HUES48 (cell line): Measurements from ENCODE around the gene EEF1AKMT3.

Source experiments
- H3K27ac ChIP-seq: one replicate; pipeline ENCODE4 v1.7.0; 2013; ENCODE audit warnings: low read depth, low read length, inconsistent platforms
- H3K27me3 ChIP-seq: 2 replicates; pipeline ENCODE4 v1.6.1; 2013; ENCODE audit warnings: mild to moderate bottlenecking, low read length; ENCODE audit not compliant: control insufficient read depth, insufficient read depth
- H3K36me3 ChIP-seq: 2 replicates; pipeline ENCODE4 v1.6.1; 2013; ENCODE audit warnings: low read length; ENCODE audit not compliant: control insufficient read depth, insufficient read depth
- H3K4me1 ChIP-seq: 2 replicates; pipeline ENCODE4 v1.6.1; 2013; ENCODE audit warnings: mild to moderate bottlenecking, low read length; ENCODE audit not compliant: control insufficient read depth, insufficient read depth
- H3K4me3 ChIP-seq: 2 replicates; pipeline ENCODE4 v1.5.1; 2013; ENCODE audit warnings: mild to moderate bottlenecking, low read depth, low read length
- H3K9ac ChIP-seq: 2 replicates; pipeline ENCODE4 v1.6.1; 2013; ENCODE audit warnings: mild to moderate bottlenecking, low read depth, low read length, moderate library complexity
- H3K9me3 ChIP-seq: 2 replicates; pipeline ENCODE4 v1.6.1; 2013; ENCODE audit warnings: low read length; ENCODE audit not compliant: control insufficient read depth, insufficient read depth

EEF1AKMT3 gene

DNA sequence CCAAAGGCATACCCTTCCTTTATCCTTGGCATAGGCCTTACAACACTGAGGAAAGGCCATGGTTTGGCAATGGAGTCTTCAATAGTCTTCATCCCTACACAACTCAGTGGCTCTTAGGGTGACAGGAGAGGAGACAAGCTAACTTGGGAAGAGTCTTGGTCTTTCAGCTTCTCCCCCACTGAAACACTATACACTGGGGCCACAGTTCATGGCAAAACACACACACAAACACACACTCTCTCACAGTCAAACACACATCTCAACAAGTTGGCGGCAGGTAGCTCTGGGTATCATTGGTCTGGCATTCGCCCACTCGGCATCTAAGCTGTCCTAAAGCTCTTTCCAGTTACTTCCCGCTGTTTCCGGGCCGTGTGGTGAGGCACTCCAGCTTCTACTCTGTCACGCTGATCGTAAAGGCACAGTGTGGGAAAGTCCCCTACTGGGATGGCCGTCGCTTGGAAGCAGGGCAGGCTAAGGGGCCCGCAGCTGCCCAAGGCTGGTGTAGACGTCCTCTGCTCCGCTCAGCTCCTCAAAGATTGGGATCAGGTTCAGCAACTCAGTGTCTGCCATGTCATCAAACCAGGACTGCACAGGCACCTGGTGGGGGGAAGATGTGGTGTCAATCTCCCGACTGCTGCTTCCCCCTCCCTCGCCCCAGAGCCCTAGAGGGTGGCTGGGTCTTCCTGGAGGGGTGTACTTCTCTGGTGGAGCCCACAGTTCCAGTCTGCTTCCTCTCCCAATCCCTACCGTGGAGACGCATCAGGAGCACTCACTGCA is 50.9 kb downstream of the EEF1AKMT3 start:
- Histone ChIP-seq H3K4me1 (no peaks in the 10 kb centered on the region), H3K9me3 (no peaks in the 10 kb centered on the region), H3K36me3 (peaks cover 79% of the 10 kb centered on the region), H3K9ac (no peak overlapping the region), H3K4me3 (no peak overlapping the region), H3K27ac (no peak overlapping the region), H3K27me3 (no peaks in the 10 kb centered on the region)

DNA sequence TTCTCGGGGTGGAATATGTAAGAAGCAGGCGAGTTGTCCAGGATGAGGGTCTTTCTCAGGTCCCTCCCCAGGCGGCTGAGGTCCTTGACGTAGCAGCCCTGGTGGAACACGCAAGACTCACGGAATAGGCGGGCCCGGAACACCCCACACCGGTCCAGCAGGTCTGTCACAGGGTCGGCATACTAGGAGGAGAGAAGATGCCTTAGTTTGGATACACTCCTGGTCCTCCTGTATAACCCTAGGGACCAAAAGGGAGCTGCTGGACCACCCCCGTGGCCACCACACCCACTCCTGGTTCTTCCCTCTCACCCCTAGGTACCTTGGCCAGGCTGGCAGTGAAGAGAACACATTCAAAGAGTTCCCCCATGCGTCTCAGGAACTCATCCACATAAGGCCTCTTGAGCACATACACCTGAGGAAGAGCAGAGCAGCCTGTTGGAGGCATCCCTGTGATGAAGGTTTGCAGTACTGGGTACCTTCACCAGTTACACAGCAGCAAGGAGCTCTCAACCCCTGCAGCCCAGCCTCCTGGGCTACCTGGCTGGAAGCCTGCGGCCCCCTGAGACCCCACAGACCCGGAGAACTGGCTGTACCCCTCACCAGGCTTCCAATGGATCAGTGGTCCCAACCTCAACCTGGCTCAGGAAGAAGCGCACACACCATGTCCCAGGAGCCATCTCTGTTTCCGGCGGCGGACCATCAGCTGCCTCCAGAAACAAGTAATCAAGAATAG is 51.7 kb downstream of the EEF1AKMT3 start:
- H3K9me3 ChIP-seq = no peaks in the 10 kb centered on the region
- H3K27me3 ChIP-seq = no peaks in the 10 kb centered on the region
- H3K4me1 ChIP-seq = no peaks in the 10 kb centered on the region
- H3K9ac ChIP-seq = no peak overlapping the region
- peaks cover 87% of the 10 kb centered on the region for H3K36me3 ChIP-seq
- H3K27ac ChIP-seq = no peak overlapping the region
- H3K4me3 ChIP-seq = no peak overlapping the region

DNA sequence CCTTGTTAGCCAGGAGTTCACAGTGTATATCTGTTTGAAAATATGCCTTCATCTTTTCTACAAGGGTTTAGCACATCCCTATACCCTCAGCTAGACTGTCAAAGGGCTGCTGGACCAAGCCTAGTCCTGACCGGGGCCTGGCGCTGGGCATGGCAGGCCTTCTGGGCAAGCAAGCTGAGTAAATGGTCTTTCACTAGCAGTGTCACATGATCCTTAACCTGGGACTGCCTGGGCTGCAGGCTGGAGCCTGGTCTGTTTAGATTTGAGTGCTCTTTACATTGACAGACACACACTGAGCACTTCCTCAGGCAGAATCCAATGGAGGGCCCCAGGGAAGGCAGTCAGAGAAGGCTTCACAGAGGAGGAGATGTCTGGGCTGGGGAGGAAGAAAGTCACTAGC is 53.0 kb downstream of the EEF1AKMT3 start:
- Histone ChIP-seq H3K4me3 (no peak overlapping the region), H3K27me3 (no peaks in the 10 kb centered on the region), H3K9me3 (no peaks in the 10 kb centered on the region), H3K36me3 (peaks cover 90% of the 10 kb centered on the region), H3K27ac (no peak overlapping the region), H3K9ac (no peak overlapping the region), H3K4me1 (no peaks in the 10 kb centered on the region)

DNA sequence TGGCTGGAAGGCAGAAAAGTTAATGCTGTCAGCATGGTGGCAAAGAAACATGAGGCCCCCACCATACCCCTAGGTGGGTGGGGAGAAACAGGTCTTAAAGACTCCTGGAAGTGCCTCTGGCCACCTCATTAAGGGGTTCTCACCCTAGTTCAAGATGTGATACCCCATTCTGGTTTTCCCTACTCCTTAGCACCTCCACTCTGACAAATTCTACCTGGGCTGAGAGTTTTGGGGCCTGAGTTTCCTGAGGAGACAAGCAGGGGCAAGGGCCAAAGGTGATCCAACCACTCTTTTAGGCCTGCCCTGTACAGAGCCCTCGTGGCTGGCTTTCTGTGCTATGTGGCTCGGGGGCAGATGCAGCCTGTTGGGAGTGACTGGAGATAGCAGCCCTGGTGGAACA is 54.0 kb downstream of the EEF1AKMT3 start:
- Histone ChIP-seq H3K27me3 (no peaks in the 10 kb centered on the region), H3K4me3 (no peak overlapping the region), H3K36me3 (peaks cover 84% of the 10 kb centered on the region)

DNA sequence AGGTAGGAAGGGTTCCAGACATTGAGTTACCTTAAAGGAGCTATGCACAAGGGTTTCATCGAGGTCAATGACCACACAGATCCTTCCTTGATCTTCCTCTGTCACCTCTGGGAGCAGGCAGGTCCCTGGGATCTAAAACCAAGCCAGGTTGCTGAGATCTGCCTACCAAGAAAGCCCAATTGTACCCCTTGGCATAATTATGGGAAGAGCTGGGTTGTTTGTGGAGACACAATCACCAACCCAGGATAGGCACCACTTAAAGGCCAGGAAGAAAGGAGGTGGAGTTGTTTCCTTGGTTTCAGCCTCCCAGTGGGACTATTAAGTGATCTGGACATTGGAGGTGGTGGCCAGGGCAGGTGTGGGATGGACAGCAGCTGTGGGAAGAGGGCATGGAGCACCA is 54.6 kb downstream of the EEF1AKMT3 start:
- H3K4me3 ChIP-seq = no peak overlapping the region
- peaks cover 2% of the 10 kb centered on the region; the same call in 1 of the 2 replicates for H3K4me1 ChIP-seq
- no peak overlapping the region for H3K27ac ChIP-seq
- no peaks in the 10 kb centered on the region for H3K9me3 ChIP-seq
- no peaks in the 10 kb centered on the region for H3K27me3 ChIP-seq
- peaks cover 79% of the 10 kb centered on the region for H3K36me3 ChIP-seq
- H3K9ac ChIP-seq = no peak overlapping the region

More for the DNA sequence above, 54.0 kb downstream of the EEF1AKMT3 start:
- Histone ChIP-seq H3K27ac (no peak overlapping the region), H3K9ac (no peak overlapping the region), H3K9me3 (no peaks in the 10 kb centered on the region), H3K4me1 (no peaks in the 10 kb centered on the region)

DNA sequence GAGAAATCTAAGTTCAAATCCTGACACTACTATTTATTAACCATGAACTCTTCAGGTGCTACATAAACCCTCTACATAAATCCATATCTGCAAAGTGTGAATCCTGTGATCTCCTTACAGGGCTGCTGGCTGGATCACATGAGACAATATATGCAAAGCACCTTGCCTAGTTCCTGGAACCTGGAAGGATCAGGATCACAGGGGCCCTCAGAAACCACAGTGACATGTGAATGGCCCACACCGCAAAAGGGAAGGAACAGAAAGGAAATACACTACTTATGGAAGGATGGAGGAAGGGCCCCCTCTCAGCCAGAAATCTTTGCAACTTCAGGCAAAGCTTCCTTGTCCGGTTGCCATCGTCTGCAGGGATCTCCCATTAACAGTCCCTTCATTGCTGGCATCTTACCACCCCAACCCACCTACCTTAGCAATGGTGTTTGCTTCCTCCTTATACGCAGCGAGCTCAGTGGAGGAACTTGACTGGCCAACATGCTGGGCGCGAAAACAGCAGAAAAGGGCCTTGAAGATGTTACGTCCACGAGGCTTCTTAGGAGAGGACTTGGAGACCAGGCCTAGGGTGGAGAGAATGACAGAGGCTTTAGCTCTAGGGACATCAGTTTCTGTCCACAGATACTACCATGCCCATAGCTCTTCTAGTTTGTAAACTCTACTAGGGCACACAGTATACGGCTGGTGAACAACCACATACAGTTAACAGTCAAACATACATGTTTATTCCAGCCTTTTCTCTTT is 56.8 kb downstream of the EEF1AKMT3 start:
- Histone ChIP-seq H3K4me3 (no peak overlapping the region), H3K4me1 (peaks cover 13% of the 10 kb centered on the region), H3K36me3 (peaks cover 57% of the 10 kb centered on the region), H3K9me3 (no peaks in the 10 kb centered on the region), H3K9ac (no peak overlapping the region), H3K27me3 (no peaks in the 10 kb centered on the region), H3K27ac (no peak overlapping the region)

DNA sequence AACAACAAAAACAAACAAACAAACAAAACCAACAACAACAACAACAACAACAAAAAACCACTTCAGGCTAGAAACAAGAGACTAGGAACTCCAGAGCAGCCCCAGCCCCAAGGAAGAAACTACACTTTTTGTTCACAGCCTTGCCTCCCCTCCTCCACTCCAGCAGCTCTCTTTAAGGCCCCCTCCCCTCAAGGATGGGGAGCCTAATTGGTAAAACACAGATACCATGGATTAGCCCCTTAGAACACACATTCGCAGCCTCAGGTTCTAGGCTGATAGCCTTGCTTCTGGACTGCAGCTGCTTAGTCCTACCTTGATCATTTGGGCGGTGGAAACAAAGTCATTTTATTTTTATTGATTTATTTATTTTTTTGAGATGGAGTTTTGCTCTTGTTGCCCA is 58.0 kb downstream of the EEF1AKMT3 start:
- H3K4me1 ChIP-seq = peaks cover 19% of the 10 kb centered on the region
- no peaks in the 10 kb centered on the region for H3K9me3 ChIP-seq
- H3K9ac ChIP-seq = no peak overlapping the region
- peaks cover 45% of the 10 kb centered on the region for H3K36me3 ChIP-seq
- no peak overlapping the region for H3K4me3 ChIP-seq
- H3K27ac ChIP-seq = no peak overlapping the region
- no peaks in the 10 kb centered on the region for H3K27me3 ChIP-seq
